Measurements from ENCODE around the gene RASSF5. TPM values are rescaled to one million over a fixed set of nuclear protein-coding genes. Genes with fewer than 3 reads are reported as not detected.

The RASSF5 gene
- total RNA-seq, 1 experiment from 2014 or later: 1.3 TPM

DNA sequence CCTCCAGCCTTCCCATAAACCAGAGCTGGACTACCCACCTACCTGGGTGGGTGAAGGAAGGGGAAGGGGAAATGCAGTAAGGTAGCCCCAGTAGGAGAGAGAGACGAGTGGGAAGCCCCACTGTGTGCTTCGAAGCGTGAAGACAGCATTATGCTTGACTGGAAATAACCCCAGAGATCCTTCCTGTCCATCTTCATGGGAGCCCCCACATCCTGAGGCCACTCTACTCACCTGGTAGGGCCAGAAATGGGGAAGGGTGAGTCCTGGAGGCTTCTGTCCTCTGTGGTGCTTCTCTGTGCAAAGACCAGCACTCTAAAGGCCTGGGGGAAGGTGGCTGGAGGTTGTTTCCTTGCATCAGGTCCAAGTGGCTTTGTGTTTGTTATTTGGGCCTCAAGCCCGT lies 10.0 kb upstream of the RASSF5 start:
- Histone ChIP-seq H3K9me3 (no peaks in the 10 kb centered on the region), H3K4me3 (ENCODE audit: low read depth, low read length) (no peak overlapping the region), H3K27me3 (replicated peaks; ENCODE audit: control insufficient read depth, insufficient read depth, low read length) (no peaks in the 10 kb centered on the region), H3K36me3 (ENCODE audit: control insufficient read depth, insufficient read depth, low read length) (no peaks in the 10 kb centered on the region), H3K4me1 (peaks cover 28% of the 10 kb centered on the region)
- CTCF ChIA-PET: interaction anchor here (1.6 kb wide), 1 partner anchor 87 kb away, joined by 3 read pairs; no protein-coding TSS in a partner anchor
- DNase-seq: no peak
- Mint-ChIP-seq H3K4me1 (ENCODE audit: low read depth, unreplicated experiment) (peaks cover 21% of the 10 kb centered on the region), H3K27me3 (ENCODE audit: insufficient read depth, unreplicated experiment) (no peaks in the 10 kb centered on the region), H3K4me3 (ENCODE audit: unreplicated experiment) (no peak overlapping the region), H3K36me3 (ENCODE audit: insufficient read depth, unreplicated experiment) (peaks cover 11% of the 10 kb centered on the region), H3K27ac (ENCODE audit: unreplicated experiment) (no peak overlapping the region), H3K9me3 (ENCODE audit: unreplicated experiment) (no peaks in the 10 kb centered on the region)
- intact Hi-C loops (cut with micrococcal nuclease; ENCODE audit: unreplicated experiment): no loop called here
- BruUV-seq (replicated peaks): no TSS peak
- TF ChIP-seq, protein P1, sequence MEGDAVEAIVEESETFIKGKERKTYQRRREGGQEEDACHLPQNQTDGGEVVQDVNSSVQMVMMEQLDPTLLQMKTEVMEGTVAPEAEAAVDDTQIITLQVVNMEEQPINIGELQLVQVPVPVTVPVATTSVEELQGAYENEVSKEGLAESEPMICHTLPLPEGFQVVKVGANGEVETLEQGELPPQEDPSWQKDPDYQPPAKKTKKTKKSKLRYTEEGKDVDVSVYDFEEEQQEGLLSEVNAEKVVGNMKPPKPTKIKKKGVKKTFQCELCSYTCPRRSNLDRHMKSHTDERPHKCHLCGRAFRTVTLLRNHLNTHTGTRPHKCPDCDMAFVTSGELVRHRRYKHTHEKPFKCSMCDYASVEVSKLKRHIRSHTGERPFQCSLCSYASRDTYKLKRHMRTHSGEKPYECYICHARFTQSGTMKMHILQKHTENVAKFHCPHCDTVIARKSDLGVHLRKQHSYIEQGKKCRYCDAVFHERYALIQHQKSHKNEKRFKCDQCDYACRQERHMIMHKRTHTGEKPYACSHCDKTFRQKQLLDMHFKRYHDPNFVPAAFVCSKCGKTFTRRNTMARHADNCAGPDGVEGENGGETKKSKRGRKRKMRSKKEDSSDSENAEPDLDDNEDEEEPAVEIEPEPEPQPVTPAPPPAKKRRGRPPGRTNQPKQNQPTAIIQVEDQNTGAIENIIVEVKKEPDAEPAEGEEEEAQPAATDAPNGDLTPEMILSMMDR (IDR thresholded peaks at IDR 0.05; ENCODE audit: insufficient read depth in 1 of 2, low read depth in 1 of 2, low read length in 1 of 2, severe bottlenecking in 1 of 2, unreplicated experiment in 1 of 2): no peak
- POLR2A ChIA-PET: no interaction called here

DNA sequence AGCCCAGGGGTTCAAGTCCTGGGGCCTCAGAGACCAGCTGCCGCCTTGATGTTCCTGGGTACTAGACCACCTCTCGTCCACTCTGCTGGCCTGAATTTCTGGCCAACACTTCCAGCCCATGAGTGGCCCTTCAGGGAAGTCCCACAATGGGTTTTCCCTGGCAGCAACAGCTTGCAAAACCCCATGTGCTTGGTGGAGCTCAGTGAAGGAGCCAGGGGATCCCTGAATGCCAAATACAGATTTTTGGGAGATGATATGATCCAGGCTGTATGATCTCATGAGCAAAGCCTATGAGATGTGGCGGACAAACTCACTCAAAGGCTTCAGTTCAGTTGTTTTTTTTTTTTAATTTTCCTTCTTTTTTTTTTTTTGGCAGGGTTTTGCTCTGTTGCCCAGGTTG lies 9.6 kb upstream of the RASSF5 start:
- POLR2A ChIA-PET: no interaction called here
- Histone ChIP-seq H3K27me3 (replicated peaks; ENCODE audit: control insufficient read depth, insufficient read depth, low read length) (no peaks in the 10 kb centered on the region), H3K4me3 (ENCODE audit: low read depth, low read length) (no peak overlapping the region), H3K4me1 (peaks cover 28% of the 10 kb centered on the region), H3K9me3 (no peaks in the 10 kb centered on the region), H3K36me3 (ENCODE audit: control insufficient read depth, insufficient read depth, low read length) (no peaks in the 10 kb centered on the region)
- intact Hi-C loops (cut with micrococcal nuclease; ENCODE audit: unreplicated experiment): no loop called here
- Mint-ChIP-seq H3K36me3 (ENCODE audit: insufficient read depth, unreplicated experiment) (peaks cover 11% of the 10 kb centered on the region), H3K4me1 (ENCODE audit: low read depth, unreplicated experiment) (peaks cover 21% of the 10 kb centered on the region), H3K27ac (ENCODE audit: unreplicated experiment) (no peak overlapping the region), H3K9me3 (ENCODE audit: unreplicated experiment) (no peaks in the 10 kb centered on the region), H3K27me3 (ENCODE audit: insufficient read depth, unreplicated experiment) (no peaks in the 10 kb centered on the region), H3K4me3 (ENCODE audit: unreplicated experiment) (no peak overlapping the region)
- no TSS peak for BruUV-seq (replicated peaks)
- DNase-seq: no peak
- TF ChIP-seq, protein P1 (IDR thresholded peaks at IDR 0.05; ENCODE audit: insufficient read depth in 1 of 2, low read depth in 1 of 2, low read length in 1 of 2, severe bottlenecking in 1 of 2, unreplicated experiment in 1 of 2): no peak
- CTCF ChIA-PET: interaction anchor here (1.6 kb wide), 1 partner anchor 86 kb away, joined by 3 read pairs; no protein-coding TSS in a partner anchor

DNA sequence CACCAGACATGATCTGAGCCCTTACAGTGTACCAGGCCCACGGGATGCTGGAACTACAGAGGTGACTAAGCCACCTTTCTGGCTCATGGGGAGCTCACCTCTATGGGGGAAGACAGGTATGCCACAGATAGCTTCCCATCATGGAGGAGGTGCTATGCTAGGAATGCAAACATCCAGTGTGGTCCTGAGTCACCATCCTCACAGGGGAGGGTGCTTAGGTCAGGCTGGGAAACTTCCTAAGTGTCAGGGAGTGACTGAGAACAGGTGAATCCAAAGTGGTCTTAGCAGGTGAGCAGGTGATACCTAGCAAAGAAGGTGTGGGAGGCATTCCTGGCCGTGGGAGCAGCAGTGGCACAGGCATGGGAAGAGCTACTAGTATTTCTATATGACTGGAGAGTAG lies 8.6 kb upstream of the RASSF5 start:
- no peaks in the 10 kb centered on the region for H3K9me3 ChIP-seq
- intact Hi-C loops (cut with micrococcal nuclease; ENCODE audit: unreplicated experiment): no loop called here
- Mint-ChIP-seq H3K27ac (ENCODE audit: unreplicated experiment) (peak overlapping the region; percentile 24), H3K9me3 (ENCODE audit: unreplicated experiment) (no peaks in the 10 kb centered on the region), H3K4me1 (ENCODE audit: low read depth, unreplicated experiment) (peaks cover 21% of the 10 kb centered on the region), H3K27me3 (ENCODE audit: insufficient read depth, unreplicated experiment) (no peaks in the 10 kb centered on the region), H3K4me3 (ENCODE audit: unreplicated experiment) (no peak overlapping the region), H3K36me3 (ENCODE audit: insufficient read depth, unreplicated experiment) (peaks cover 11% of the 10 kb centered on the region)
- no peaks in the 10 kb centered on the region for H3K36me3 ChIP-seq (ENCODE audit: control insufficient read depth, insufficient read depth, low read length)
- ChIA-PET POLR2A (no interaction called here), CTCF (interaction anchor here (1.0 to 1.6 kb wide), 3 partner anchors 9 to 85 kb away, joined by 3 to 6 read pairs (median 3); partner anchors contain the start of gene IKBKE)
- no TSS peak for BruUV-seq (replicated peaks)
- peaks cover 28% of the 10 kb centered on the region for H3K4me1 ChIP-seq
- H3K4me3 ChIP-seq (ENCODE audit: low read depth, low read length): no peak overlapping the region
- peak; percentile 53 to 67 for DNase-seq
- TF ChIP-seq, protein P1 (IDR thresholded peaks at IDR 0.05; ENCODE audit: insufficient read depth in 1 of 2, low read depth in 1 of 2, low read length in 1 of 2, severe bottlenecking in 1 of 2, unreplicated experiment in 1 of 2): no peak
- no peaks in the 10 kb centered on the region for H3K27me3 ChIP-seq (replicated peaks; ENCODE audit: control insufficient read depth, insufficient read depth, low read length)
